GM04503 (cell line): ENCODE data around the gene SCN4A.
"Not testable (repeated sequence)": the region's sequence is repeated elsewhere in the genome, so short reads cannot be mapped to it uniquely, and the experiment has no call there.

Experiments
- DNase-seq: peaks from one replicate; pipeline ENCODE4 v3.0.0-alpha.2; 2012; ENCODE audit warnings: low read depth

Gene SCN4A

GRCh38 chr17:63972796-63973195, at the start of gene SCN4A:
Gene SCN4A (minus strand): TSS chr17:63972918. CDS start chr17:63972841, 77 bp downstream.
- DNase-seq: no peak

- DNase-seq: no peak
These were observed 47.5 kb upstream of the SCN4A start, which contains the start of gene ICAM2 for GRCh38 chr17:64020056-64020766. Gene ICAM2 (minus strand): TSS chr17:64020633. CDS start chr17:64006691, 13,942 bp downstream.

GRCh38 chr17:64019551-64019961, 46.8 kb upstream of the SCN4A start:
- not testable (repeated sequence) for DNase-seq

- no peak for DNase-seq
These were observed 44.8 kb upstream of the SCN4A start for GRCh38 chr17:64017381-64017980.

GRCh38 chr17:64016974-64017373, 44.3 kb upstream of the SCN4A start:
- DNase-seq: no peak

GRCh38 chr17:64016231-64016784, 43.6 kb upstream of the SCN4A start:
- no peak for DNase-seq

GRCh38 chr17:64015447-64015846, 42.7 kb upstream of the SCN4A start:
- no peak for DNase-seq

GRCh38 chr17:64009571-64010402, 37.1 kb upstream of the SCN4A start:
- DNase-seq: no peak

GRCh38 chr17:64008830-64009229, 36.1 kb upstream of the SCN4A start:
- DNase-seq: no peak

- no peak for DNase-seq
These were observed 35.6 kb upstream of the SCN4A start for GRCh38 chr17:64008346-64008745.

GRCh38 chr17:64007838-64008282, 35.1 kb upstream of the SCN4A start:
- no peak for DNase-seq

- not testable (repeated sequence) for DNase-seq
These were observed 34.5 kb upstream of the SCN4A start for GRCh38 chr17:64007089-64007837.

GRCh38 chr17:64006361-64007088, 33.8 kb upstream of the SCN4A start:
- no peak for DNase-seq

GRCh38 chr17:64005734-64006167, 33.0 kb upstream of the SCN4A start:
- DNase-seq: no peak

- DNase-seq: no peak
These were observed 32.4 kb upstream of the SCN4A start for GRCh38 chr17:64004903-64005733.

- DNase-seq: no peak
These were observed 31.6 kb upstream of the SCN4A start for GRCh38 chr17:64004218-64004770.

GRCh38 chr17:64003526-64004121, 30.9 kb upstream of the SCN4A start:
- no peak for DNase-seq

- no peak for DNase-seq
These were observed 30.2 kb upstream of the SCN4A start for GRCh38 chr17:64002658-64003525.
